ENCODE results near the gene ZSWIM6. TPM values are rescaled to one million over a fixed set of nuclear protein-coding genes. Genes with fewer than 3 reads are reported as not detected.

The ZSWIM6 gene
- total RNA-seq, 1 donor from 2014 or later, result 6.6 TPM

- ATAC-seq (ENCODE audit: poor library complexity) (peak; percentile 31), DNase-seq (no peak)
- intact Hi-C loops (cut with DNase I), result no loop called here
Measured at GRCh38 chr5:61304590-61305381, 27.3 kb upstream of the ZSWIM6 start.

DNA sequence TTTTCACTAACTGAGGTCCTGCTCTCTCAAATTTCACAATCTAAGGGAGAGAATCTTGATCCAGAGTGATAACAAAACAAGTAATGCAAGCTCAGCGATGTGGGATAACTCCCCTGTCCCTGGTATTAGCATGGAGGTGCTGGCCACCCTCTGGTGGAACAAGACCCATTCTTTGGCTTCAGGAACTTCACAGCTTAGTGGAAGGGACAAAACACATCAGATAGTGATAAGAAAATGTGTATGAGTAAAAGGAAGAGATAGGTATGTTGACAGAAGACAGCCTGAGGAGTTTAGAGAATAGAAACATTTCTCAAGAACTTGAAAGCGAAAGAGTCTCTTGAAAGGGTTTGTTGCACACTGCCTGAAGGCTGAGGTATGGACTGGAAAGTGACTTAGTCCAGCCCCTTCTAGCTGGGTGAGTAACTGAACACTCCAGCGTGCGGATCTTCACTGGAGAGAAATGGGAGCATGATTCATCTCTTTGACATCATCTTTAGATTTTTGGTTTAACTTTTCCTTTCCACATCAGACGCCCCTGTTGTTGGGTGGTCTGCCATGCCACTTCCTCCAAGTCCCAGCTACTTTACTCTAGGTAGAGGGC, 25.4 kb upstream of the ZSWIM6 start:
- intact Hi-C loops (cut with DNase I), result no loop called here
- DNase-seq, result no peak

GRCh38 chr5:61307191-61307590, 24.9 kb upstream of the ZSWIM6 start:
- ATAC-seq (ENCODE audit: poor library complexity) (no peak), DNase-seq (no peak)
- intact Hi-C loops (cut with DNase I), result no loop called here

More for the DNA sequence above, 25.4 kb upstream of the ZSWIM6 start:
- ATAC-seq (ENCODE audit: poor library complexity), result no peak

GRCh38 chr5:61307611-61308010, 24.4 kb upstream of the ZSWIM6 start:
- intact Hi-C loops (cut with DNase I), result no loop called here
- DNase-seq (no peak), ATAC-seq (ENCODE audit: poor library complexity) (no peak)

DNA sequence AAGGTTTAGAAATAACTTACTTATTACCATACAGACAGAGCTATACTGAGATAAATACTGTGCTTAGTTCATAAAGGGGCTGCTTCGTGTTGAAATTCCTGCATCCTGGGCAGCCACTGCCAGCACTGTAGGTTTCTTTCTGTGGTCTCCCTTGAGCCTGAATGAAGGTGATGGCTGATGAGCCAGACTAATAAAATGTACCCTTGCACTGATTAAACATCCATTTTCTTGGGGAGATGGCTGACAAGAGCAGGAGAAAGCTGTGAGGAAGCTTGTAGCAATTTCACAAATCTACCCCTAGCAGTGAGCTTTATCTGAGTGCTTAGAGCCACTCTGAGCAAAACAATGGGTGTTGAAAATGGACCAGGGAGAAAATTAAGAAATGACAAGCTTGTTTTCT, 23.3 kb upstream of the ZSWIM6 start:
- DNase-seq (no peak), ATAC-seq (ENCODE audit: poor library complexity) (no peak)
- intact Hi-C loops (cut with DNase I), result no loop called here

GRCh38 chr5:61309115-61309514, 22.9 kb upstream of the ZSWIM6 start:
- intact Hi-C loops (cut with DNase I), result no loop called here
- ATAC-seq (ENCODE audit: poor library complexity) (no peak), DNase-seq (no peak)

DNA sequence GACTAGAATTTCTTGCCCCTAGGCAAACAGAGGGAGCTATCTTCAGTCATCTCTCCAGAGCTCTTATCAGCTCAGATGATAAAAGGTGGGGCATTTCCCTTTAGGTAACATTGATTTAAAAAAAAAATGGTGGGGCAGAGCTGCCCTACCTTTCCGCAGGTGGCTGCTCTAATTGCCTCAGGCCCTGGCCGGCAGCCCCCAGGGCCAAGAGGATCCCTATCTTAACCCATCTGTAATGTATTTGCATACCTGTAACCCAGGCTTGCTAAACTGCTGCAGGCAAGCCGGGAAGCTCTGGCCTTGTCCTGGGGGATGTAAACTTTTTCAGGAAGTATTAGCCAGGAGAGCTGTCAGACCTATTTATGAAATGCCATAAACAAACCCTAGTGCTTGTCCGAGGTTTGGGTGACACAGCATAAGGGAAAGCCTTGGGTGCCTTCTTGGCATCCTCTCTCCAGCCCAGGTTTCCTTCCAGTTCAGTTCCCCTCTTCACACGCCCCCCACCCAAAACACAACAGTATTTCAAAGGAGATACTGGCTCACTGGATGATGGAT, 20.9 kb upstream of the ZSWIM6 start:
- intact Hi-C loops (cut with DNase I), result no loop called here
- no peak for ATAC-seq (ENCODE audit: poor library complexity)
- no peak for DNase-seq

GRCh38 chr5:61311836-61312808, 19.9 kb upstream of the ZSWIM6 start:
- intact Hi-C loops (cut with DNase I), result no loop called here
- DNase-seq, result no peak
- no peak for ATAC-seq (ENCODE audit: poor library complexity)

GRCh38 chr5:61313960-61314681, 17.9 kb upstream of the ZSWIM6 start:
- intact Hi-C loops (cut with DNase I), result no loop called here
- ATAC-seq (ENCODE audit: poor library complexity), result no peak
- DNase-seq, result no peak

DNA sequence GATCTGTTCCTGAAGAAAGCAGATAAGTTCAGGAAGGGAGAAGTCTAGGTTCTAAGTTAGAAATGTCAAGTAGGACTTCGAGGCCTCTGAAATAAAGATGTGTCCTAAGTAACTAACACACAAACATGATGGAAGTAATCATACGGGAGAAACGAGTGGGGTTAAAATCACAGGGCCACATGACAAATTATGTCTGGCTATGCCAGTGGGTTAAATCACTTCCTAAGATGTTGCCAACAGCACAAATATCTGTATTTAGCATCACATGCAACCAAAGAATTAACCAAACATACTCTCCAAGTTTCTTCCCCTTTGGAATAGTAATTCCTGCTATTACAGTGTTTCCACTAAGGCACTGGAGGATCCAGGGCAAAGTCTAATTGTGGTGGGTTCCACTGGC, 13.7 kb upstream of the ZSWIM6 start:
- intact Hi-C loops (cut with DNase I), result no loop called here
- DNase-seq, result no peak
- ATAC-seq (ENCODE audit: poor library complexity), result no peak

DNA sequence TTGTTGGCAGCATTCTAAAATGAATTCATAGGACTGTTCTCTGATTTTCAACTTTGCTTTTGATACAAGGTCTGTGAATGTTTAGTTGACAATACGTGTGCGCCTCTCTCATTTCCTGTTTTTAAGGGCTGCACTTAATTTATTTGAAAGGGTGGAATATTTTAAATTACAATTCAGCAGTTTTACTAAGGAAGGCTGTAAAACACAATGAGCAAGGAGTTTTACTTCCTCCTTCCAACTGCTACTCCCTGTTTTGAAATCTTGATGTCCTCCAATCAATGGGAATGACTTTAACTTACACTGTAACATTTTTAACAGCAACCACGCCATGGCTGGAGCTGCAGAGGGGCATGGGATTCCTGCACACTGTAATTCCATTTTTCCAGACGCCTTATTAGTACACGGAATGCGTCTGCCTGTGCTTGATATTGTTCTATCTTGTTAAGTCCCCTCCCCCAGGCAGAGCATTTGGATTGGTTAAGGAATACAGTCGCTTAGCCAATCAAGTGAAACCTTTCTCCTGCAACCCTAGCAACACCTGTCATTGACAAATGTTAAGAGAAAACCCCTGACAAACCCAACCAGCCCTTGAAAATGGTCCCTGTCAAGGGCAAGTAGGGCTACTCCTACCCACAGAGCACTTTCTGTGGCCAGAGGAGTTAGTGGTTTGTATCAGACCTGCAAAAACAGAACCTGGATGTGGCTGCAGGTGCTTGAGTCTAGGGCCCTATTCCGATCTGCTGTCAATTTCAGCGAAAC, 12.5 kb upstream of the ZSWIM6 start:
- DNase-seq (no peak), ATAC-seq (ENCODE audit: poor library complexity) (peak; percentile 76)
- intact Hi-C loops (cut with DNase I), result no loop called here

DNA sequence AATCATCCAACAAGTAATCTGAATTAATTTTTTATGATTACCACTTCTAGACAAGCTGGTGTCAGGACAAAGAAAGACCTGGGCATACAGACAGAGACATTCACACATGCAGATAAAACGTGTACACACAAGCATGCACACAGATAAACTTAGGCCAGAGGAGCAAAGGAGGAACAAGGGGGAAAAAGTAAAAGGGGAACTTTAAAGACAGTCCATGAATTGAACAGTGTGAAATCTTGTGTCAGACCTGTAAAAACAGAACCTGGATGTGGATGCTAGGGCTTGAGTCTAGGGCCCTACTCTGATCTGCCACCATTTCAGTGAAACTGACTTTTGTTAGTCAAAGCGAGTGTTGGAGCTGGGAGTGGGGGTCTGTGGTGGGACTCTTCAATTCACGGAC, 11.2 kb upstream of the ZSWIM6 start:
- peak; percentile 25 for ATAC-seq (ENCODE audit: poor library complexity)
- intact Hi-C loops (cut with DNase I), result no loop called here

DNA sequence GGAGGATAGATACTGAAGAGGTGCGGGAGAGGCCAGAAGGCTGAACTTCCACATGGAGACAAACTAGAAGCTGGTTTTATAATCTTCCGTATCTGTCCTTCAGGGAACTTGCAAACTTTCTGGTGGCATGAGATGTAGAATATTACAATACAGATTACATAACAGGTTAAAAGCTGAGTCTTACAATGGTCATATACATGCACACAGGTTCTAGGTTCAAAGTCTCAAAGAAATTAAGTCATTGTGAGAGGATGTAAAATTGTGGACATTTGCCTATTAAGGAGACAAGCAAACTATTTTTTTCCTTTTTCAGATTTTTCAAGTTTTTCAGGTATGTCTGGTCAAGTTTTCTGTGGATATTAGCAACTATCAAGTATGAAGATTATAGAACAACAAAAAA, 10.4 kb upstream of the ZSWIM6 start:
- intact Hi-C loops (cut with DNase I), result no loop called here
- DNase-seq, result no peak
- ATAC-seq (ENCODE audit: poor library complexity), result no peak

More for the DNA sequence above, 11.2 kb upstream of the ZSWIM6 start:
- DNase-seq, result no peak

GRCh38 chr5:61322738-61323725, 9.0 kb upstream of the ZSWIM6 start:
- ATAC-seq (ENCODE audit: poor library complexity) (no peak), DNase-seq (no peak)
- intact Hi-C loops (cut with DNase I), result no loop called here

- ATAC-seq (ENCODE audit: poor library complexity), result no peak
- no peak for DNase-seq
- intact Hi-C loops (cut with DNase I), result no loop called here
Measured at GRCh38 chr5:61327760-61328753, 4.0 kb upstream of the ZSWIM6 start.
